HG02943 (cell line): ENCODE results near the gene C19orf44.

Experiments
- ATAC-seq: cut with Tn5 transposase; IDR thresholded peaks from one replicate; pipeline ENCODE4 v1.9.1; 2021; ENCODE audit warnings: mild to moderate bottlenecking, low read depth, moderate library complexity; ENCODE audit not compliant: unreplicated experiment

Gene C19orf44

GRCh38 chr19:16514383-16515019 is 18.3 kb downstream of the C19orf44 start:
- no peak for ATAC-seq

GRCh38 chr19:16516381-16516780 is 20.2 kb downstream of the C19orf44 start:
- no peak for ATAC-seq

GRCh38 chr19:16516923-16517610 is 20.9 kb downstream of the C19orf44 start:
- ATAC-seq = no peak

- ATAC-seq = no peak
These were observed 21.9 kb downstream of the C19orf44 start for GRCh38 chr19:16518061-16518460.

GRCh38 chr19:16518483-16519229 is 22.5 kb downstream of the C19orf44 start:
- no peak for ATAC-seq

- ATAC-seq = no peak
These were observed 23.1 kb downstream of the C19orf44 start for GRCh38 chr19:16519230-16519687.

GRCh38 chr19:16520074-16520973 is 24.1 kb downstream of the C19orf44 start:
- ATAC-seq = no peak

- no peak for ATAC-seq
These were observed 24.9 kb downstream of the C19orf44 start for GRCh38 chr19:16520986-16521624.

GRCh38 chr19:16521715-16522289 is 25.6 kb downstream of the C19orf44 start:
- no peak for ATAC-seq

GRCh38 chr19:16522559-16523377 is 26.6 kb downstream of the C19orf44 start:
- no peak for ATAC-seq

- ATAC-seq = no peak
These were observed 29.0 kb downstream of the C19orf44 start for GRCh38 chr19:16524991-16525734.

- ATAC-seq = no peak
These were observed 29.7 kb downstream of the C19orf44 start for GRCh38 chr19:16525751-16526481.

- no peak for ATAC-seq
These were observed 31.2 kb downstream of the C19orf44 start for GRCh38 chr19:16527334-16527935.

- no peak for ATAC-seq
These were observed 31.9 kb downstream of the C19orf44 start for GRCh38 chr19:16527971-16528521.

GRCh38 chr19:16529466-16530144 is 33.4 kb downstream of the C19orf44 start:
- ATAC-seq = no peak
